ENCODE results near the gene PTPRN2.

PTPRN2 gene

GRCh38 chr7:157540606-157541294, 1046.9 kb downstream of the PTPRN2 start:
- DNase-seq: no peak

- no peak for DNase-seq
Observed at GRCh38 chr7:157540020-157540419, 1047.6 kb downstream of the PTPRN2 start.

- DNase-seq: no peak
Observed at GRCh38 chr7:157539521-157539920, 1048.1 kb downstream of the PTPRN2 start.

GRCh38 chr7:157538735-157539134, 1048.9 kb downstream of the PTPRN2 start:
- no peak for DNase-seq

- DNase-seq: no peak
Observed at GRCh38 chr7:157538321-157538720, 1049.3 kb downstream of the PTPRN2 start.

GRCh38 chr7:157537056-157537455, 1050.6 kb downstream of the PTPRN2 start:
- DNase-seq: no peak

GRCh38 chr7:157532068-157532467, 1055.6 kb downstream of the PTPRN2 start:
- no peak for DNase-seq

- no peak for DNase-seq
Observed at GRCh38 chr7:157529768-157530560, 1057.7 kb downstream of the PTPRN2 start.

GRCh38 chr7:157528785-157529341, 1058.8 kb downstream of the PTPRN2 start:
- no peak for DNase-seq

GRCh38 chr7:157527686-157528085, 1059.9 kb downstream of the PTPRN2 start:
- DNase-seq: no peak

GRCh38 chr7:157526913-157527634, 1060.5 kb downstream of the PTPRN2 start:
- DNase-seq: no peak

GRCh38 chr7:157526005-157526912, 1061.4 kb downstream of the PTPRN2 start:
- DNase-seq: no peak

GRCh38 chr7:157525491-157525915, 1062.1 kb downstream of the PTPRN2 start:
- DNase-seq: no peak

GRCh38 chr7:157524731-157525130, 1062.9 kb downstream of the PTPRN2 start:
- no peak for DNase-seq

GRCh38 chr7:157523766-157524421, 1063.7 kb downstream of the PTPRN2 start:
- DNase-seq: no peak

GRCh38 chr7:157523371-157523765, 1064.3 kb downstream of the PTPRN2 start:
- no peak for DNase-seq

GRCh38 chr7:157522954-157523353, 1064.7 kb downstream of the PTPRN2 start:
- no peak for DNase-seq

GRCh38 chr7:157522189-157522588, 1065.4 kb downstream of the PTPRN2 start:
- DNase-seq: no peak

- DNase-seq: no peak
Observed at GRCh38 chr7:157521752-157522151, 1065.9 kb downstream of the PTPRN2 start.

- no peak for DNase-seq
Observed at GRCh38 chr7:157521061-157521731, 1066.4 kb downstream of the PTPRN2 start.

- DNase-seq: no peak
Observed at GRCh38 chr7:157520249-157520648, 1067.4 kb downstream of the PTPRN2 start.
